Measurements from ENCODE around the gene KCNIP4. TPM values are rescaled to one million over a fixed set of nuclear protein-coding genes. Genes with fewer than 3 reads are reported as not detected.

The KCNIP4 gene
- total and polyA plus RNA-seq, 10 of the 15 experiments (the other 5 are each of a cell fraction or from before 2014, with no cell fraction given), result 0.03 to 0.23 (median 0.13) TPM; not detected in 7

GRCh38 chr4:21018817-21019216, 929.8 kb downstream of the KCNIP4 start:
- no peak overlapping the region for H2AFZ ChIP-seq (ENCODE audit: control insufficient read depth, low read depth, low read length)

More at GRCh38 chr4:21018817-21019216, 929.8 kb downstream of the KCNIP4 start:
- Histone ChIP-seq H3K9ac (ENCODE audit: control insufficient read depth, insufficient read depth, low read length) (no peak overlapping the region), H3K4me1 (ENCODE audit: control insufficient read depth, insufficient read depth, low read length) (no peaks in the 10 kb centered on the region), H3K79me2 (ENCODE audit: control insufficient read depth, insufficient read depth, low read length) (no peaks in the 10 kb centered on the region), H3K27ac (ENCODE audit: control insufficient read depth, insufficient read depth) (no peak overlapping the region), H3K36me3 (ENCODE audit: control insufficient read depth in 2 of 2, insufficient read depth in 2 of 2, low read length in 1 of 2) (no peaks in the 10 kb centered on the region), H3K4me2 (ENCODE audit: control insufficient read depth, insufficient read depth) (no peak overlapping the region), H3K9me3 (replicated peaks; ENCODE audit: control insufficient read depth, insufficient read depth, low read length) (no peaks in the 10 kb centered on the region), H3K4me3 (no peak overlapping the region), H3K27me3 (replicated peaks in 1 of 2; ENCODE audit: control insufficient read depth in 2 of 2, insufficient read depth in 2 of 2, low read length in 1 of 2) (no peaks in the 10 kb centered on the region), H4K20me1 (ENCODE audit: control insufficient read depth, insufficient read depth) (no peaks in the 10 kb centered on the region)
- ChIA-PET SMC1A (ENCODE audit: uncharacterized antibody, unreplicated experiment) (no interaction called here), POLR2A (no interaction called here), CTCF (no interaction called here), RAD21 (ENCODE audit: unreplicated experiment) (no interaction called here)
- ATAC-seq (no peak), FAIRE-seq (no peak), DNase-seq (ENCODE audit: low read depth, low spot score) (no peak)
- in situ Hi-C loops (cut with MboI) (no loop called here), intact Hi-C loops (cut with micrococcal nuclease; ENCODE audit: unreplicated experiment) (no loop called here)
- WGBS (ENCODE audit: insufficient coverage, insufficient replicate concordance, low lambda C conversion rate, missing lambda C conversion rate), result 0% methylated on average over 2 of the region's 2 CpGs
- no TSS peak for BruUV-seq (replicated peaks)
- no peak for TF ChIP-seq CREM (IDR thresholded peaks at IDR 0.05; ENCODE audit: low read depth)
- no peak for TF ChIP-seq ZNF217 (IDR thresholded peaks at IDR 0.05)
- no peak for TF ChIP-seq ESRRA (IDR thresholded peaks at IDR 0.05; ENCODE audit: low read length)
- no peak for TF ChIP-seq CHD2 (IDR thresholded peaks at IDR 0.05; ENCODE audit: borderline replicate concordance, low read depth, low read length)
- no peak for TF ChIP-seq ZBTB33 (IDR thresholded peaks at IDR 0.05)
- TF ChIP-seq TCF3 (IDR thresholded peaks at IDR 0.05; ENCODE audit: borderline replicate concordance, insufficient read depth, low read depth, low read length), result no peak
- no peak for TF ChIP-seq ZNF622 (IDR thresholded peaks at IDR 0.05)
- TF ChIP-seq CEBPB (IDR thresholded peaks at IDR 0.05; ENCODE audit: borderline replicate concordance in 1 of 2, low read depth in 2 of 2, low read length in 2 of 2), result no peak
- TF ChIP-seq ZNF24 (IDR thresholded peaks at IDR 0.05), result no peak
- TF ChIP-seq FOXK2 (IDR thresholded peaks at IDR 0.05), result no peak
- TF ChIP-seq TARDBP (IDR thresholded peaks at IDR 0.05; ENCODE audit: borderline replicate concordance), result no peak
- no peak for TF ChIP-seq TCF12 (IDR thresholded peaks at IDR 0.05; ENCODE audit: low read depth, low read length)
- TF ChIP-seq ASH2L (IDR thresholded peaks at IDR 0.05; ENCODE audit: borderline replicate concordance, low read depth), result no peak
- no peak for TF ChIP-seq ELK1 (IDR thresholded peaks at IDR 0.05; ENCODE audit: low read depth, low read length)
- TF ChIP-seq POU2F2 (IDR thresholded peaks at IDR 0.05; ENCODE audit: borderline replicate concordance, low read depth, low read length), result no peak

Measured in GM12878 (cell line).